RPMI7951 (cell line): ENCODE measurements around the gene ZNF576. TPM values are rescaled to one million over a fixed set of nuclear protein-coding genes. Genes with fewer than 3 reads are reported as not detected.
"Not testable (repeated sequence)": the region's sequence is repeated elsewhere in the genome, so short reads cannot be mapped to it uniquely, and the experiment has no call there.

Experiments
- DNase-seq: peaks from one replicate; pipeline ENCODE4 v3.0.0-alpha.2; 2012; ENCODE audit warnings: low read depth
- total RNA-seq: library from RNA; depleted of rRNA; stranded (reverse); fragments of >200 nt; shearing (Covaris generic); gene quantifications from 2 replicates; pipeline ENCODE4 v1.2.3, GENCODE V29; 2014

Gene ZNF576
- total RNA-seq, 1 experiment from 2014 or later: 13.1 TPM

- no peak for DNase-seq
Observed at GRCh38 chr19:43625918-43626579, 29.7 kb downstream of the ZNF576 start.

GRCh38 chr19:43626838-43627237, 30.4 kb downstream of the ZNF576 start:
- DNase-seq: no peak

GRCh38 chr19:43628646-43629326, 32.4 kb downstream of the ZNF576 start:
- no peak for DNase-seq

- no peak for DNase-seq
Observed at GRCh38 chr19:43631491-43631890, 35.1 kb downstream of the ZNF576 start.

- DNase-seq: no peak
Observed at GRCh38 chr19:43633520-43633919, 37.1 kb downstream of the ZNF576 start.

GRCh38 chr19:43634068-43634467, 37.7 kb downstream of the ZNF576 start:
- DNase-seq: no peak

GRCh38 chr19:43634506-43634871, 38.1 kb downstream of the ZNF576 start:
- no peak for DNase-seq

- no peak for DNase-seq
Observed at GRCh38 chr19:43634872-43635560, 38.6 kb downstream of the ZNF576 start.

GRCh38 chr19:43635561-43635940, 39.2 kb downstream of the ZNF576 start:
- DNase-seq: not testable (repeated sequence)

- no peak for DNase-seq
Observed at GRCh38 chr19:43636121-43636683, 39.8 kb downstream of the ZNF576 start.

- no peak for DNase-seq
Observed at GRCh38 chr19:43638214-43638994, 42.0 kb downstream of the ZNF576 start.

- no peak for DNase-seq
Observed at GRCh38 chr19:43638995-43639518, 42.7 kb downstream of the ZNF576 start.

- no peak for DNase-seq
Observed at GRCh38 chr19:43639519-43640423, 43.4 kb downstream of the ZNF576 start, which contains the start of gene CADM4. CADM4 (minus strand) TSS chr19:43639850; CDS start chr19:43639790, 60 bp downstream.

- DNase-seq: no peak
Observed at GRCh38 chr19:43640424-43640757, 44.0 kb downstream of the ZNF576 start.

- DNase-seq: no peak
Observed at GRCh38 chr19:43641333-43641732, 44.9 kb downstream of the ZNF576 start.

- no peak for DNase-seq
Observed at GRCh38 chr19:43642531-43642930, 46.1 kb downstream of the ZNF576 start.

- no peak for DNase-seq
Observed at GRCh38 chr19:43643326-43643725, 46.9 kb downstream of the ZNF576 start.

GRCh38 chr19:43644181-43644580, 47.8 kb downstream of the ZNF576 start:
- DNase-seq: no peak

- no peak for DNase-seq
Observed at GRCh38 chr19:43648633-43649032, 52.2 kb downstream of the ZNF576 start.

- no peak for DNase-seq
Observed at GRCh38 chr19:43649514-43649913, 53.1 kb downstream of the ZNF576 start.

GRCh38 chr19:43650276-43650675, 53.9 kb downstream of the ZNF576 start:
- not testable (repeated sequence) for DNase-seq
